MM.1S (cell line): Measurements from ENCODE around the gene UNC5A.

ENCODE experiments used
- DNase-seq: peaks from one replicate; pipeline ENCODE4 v3.0.0-alpha.2; 2015
- H2AFZ ChIP-seq: fragments of 300-600 bp; sonication (generic); 2 replicates; pipeline ENCODE4 v1.6.0; 2016; ENCODE audit warnings: antibody characterized with exemption, low read length
- H3F3A ChIP-seq: fragments of 300-600 bp; sonication (generic); 2 replicates; pipeline ENCODE4 v1.6.1; 2016; ENCODE audit warnings: mild to moderate bottlenecking, antibody characterized with exemption, low read length, moderate library complexity, mixed read lengths; ENCODE audit not compliant: insufficient read depth
- H3K27ac ChIP-seq: fragments of 300-600 bp; sonication (generic); 2 replicates; pipeline ENCODE4 v1.5.1; 2016; ENCODE audit warnings: mild to moderate bottlenecking, low read length
- H3K27me3 ChIP-seq: fragments of 300-600 bp; sonication (generic); replicated peaks from 2 replicates; pipeline ENCODE4 v1.6.0; 2016; ENCODE audit warnings: low read length; ENCODE audit not compliant: insufficient read depth
- H3K36me3 ChIP-seq: fragments of 300-600 bp; sonication (generic); replicated peaks from 2 replicates; pipeline ENCODE4 v1.6.1; 2016; ENCODE audit warnings: mild to moderate bottlenecking, low read length, mixed read lengths; ENCODE audit not compliant: insufficient read depth
- H3K4me1 ChIP-seq: fragments of 300-600 bp; sonication (generic); 2 replicates; pipeline ENCODE4 v1.6.1; 2016; ENCODE audit warnings: low read length, mixed read lengths
- H3K4me2 ChIP-seq: fragments of 300-600 bp; sonication (generic); 2 replicates; pipeline ENCODE4 v1.6.0; 2016; ENCODE audit warnings: low read depth, low read length
- H3K4me3 ChIP-seq: fragments of 300-600 bp; sonication (generic); 2 replicates; pipeline ENCODE4 v1.5.1; 2016; ENCODE audit warnings: low read length, mixed read lengths
- H3K79me2 ChIP-seq: fragments of 300-600 bp; sonication (generic); 2 replicates; pipeline ENCODE4 v1.6.1; 2016; ENCODE audit warnings: mixed run types, low read length, mixed read lengths
- H3K9ac ChIP-seq: fragments of 300-600 bp; sonication (generic); 2 replicates; pipeline ENCODE4 v1.6.1; 2016; ENCODE audit warnings: low read length, mixed read lengths
- H3K9me2 ChIP-seq: fragments of 300-600 bp; sonication (generic); replicated peaks from 2 replicates; pipeline ENCODE4 v1.6.1; 2016; ENCODE audit warnings: mild to moderate bottlenecking, low read length, mixed read lengths; ENCODE audit not compliant: insufficient read depth
- H3K9me3 ChIP-seq: fragments of 300-600 bp; sonication (generic); replicated peaks from 2 replicates; pipeline ENCODE4 v1.6.1; 2016; ENCODE audit warnings: mild to moderate bottlenecking, low read length, mixed read lengths; ENCODE audit not compliant: insufficient read depth
- H4K20me1 ChIP-seq: fragments of 300-600 bp; sonication (generic); 2 replicates; pipeline ENCODE4 v1.6.1; 2016; ENCODE audit warnings: mild to moderate bottlenecking, low read length, moderate library complexity, mixed read lengths; ENCODE audit not compliant: insufficient read depth
- EZH2 ChIP-seq: fragments of 300-600 bp; sonication (generic); optimal IDR thresholded peaks from 2 replicates; pipeline ENCODE3; 2017; ENCODE audit warnings: low read depth, mild to moderate bottlenecking, antibody characterized with exemption, low read length, mixed read lengths
- EZH2phosphoT487 ChIP-seq: fragments of 300-600 bp; sonication (generic); IDR thresholded peaks from 2 replicates; pipeline ENCODE4 v1.6.1; 2018; ENCODE audit warnings: antibody characterized with exemption, low read length
- TF ChIP-seq, protein P1 (sequence below): fragments of 300-600 bp; sonication (generic); IDR thresholded peaks from 2 replicates; pipeline ENCODE4 v1.5.1; 2016; ENCODE audit warnings: antibody characterized with exemption, low read length, mixed read lengths

The UNC5A gene

DNA sequence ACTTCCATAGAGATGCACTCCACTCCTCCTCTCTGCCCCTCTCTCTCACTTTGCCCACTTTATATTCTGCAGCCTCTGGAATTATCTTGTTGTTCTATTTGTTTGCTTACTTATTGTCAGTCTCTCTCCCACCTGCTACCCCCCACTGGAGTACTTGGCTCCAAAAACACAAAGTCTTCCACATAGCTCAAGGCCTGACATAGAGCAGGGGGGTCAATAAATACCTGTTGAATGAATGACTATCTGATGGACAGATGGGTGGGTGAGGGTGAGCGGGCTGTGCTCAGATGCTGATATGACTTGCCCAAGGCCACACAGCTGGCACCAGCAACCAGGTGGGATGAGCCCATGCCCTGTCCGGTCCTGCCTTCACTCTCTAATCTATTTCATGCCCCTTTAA, 13.4 kb upstream of the UNC5A start:
- TF ChIP-seq EZH2phosphoT487 (no peak), EZH2 (no peak)
- TF ChIP-seq, protein P1, sequence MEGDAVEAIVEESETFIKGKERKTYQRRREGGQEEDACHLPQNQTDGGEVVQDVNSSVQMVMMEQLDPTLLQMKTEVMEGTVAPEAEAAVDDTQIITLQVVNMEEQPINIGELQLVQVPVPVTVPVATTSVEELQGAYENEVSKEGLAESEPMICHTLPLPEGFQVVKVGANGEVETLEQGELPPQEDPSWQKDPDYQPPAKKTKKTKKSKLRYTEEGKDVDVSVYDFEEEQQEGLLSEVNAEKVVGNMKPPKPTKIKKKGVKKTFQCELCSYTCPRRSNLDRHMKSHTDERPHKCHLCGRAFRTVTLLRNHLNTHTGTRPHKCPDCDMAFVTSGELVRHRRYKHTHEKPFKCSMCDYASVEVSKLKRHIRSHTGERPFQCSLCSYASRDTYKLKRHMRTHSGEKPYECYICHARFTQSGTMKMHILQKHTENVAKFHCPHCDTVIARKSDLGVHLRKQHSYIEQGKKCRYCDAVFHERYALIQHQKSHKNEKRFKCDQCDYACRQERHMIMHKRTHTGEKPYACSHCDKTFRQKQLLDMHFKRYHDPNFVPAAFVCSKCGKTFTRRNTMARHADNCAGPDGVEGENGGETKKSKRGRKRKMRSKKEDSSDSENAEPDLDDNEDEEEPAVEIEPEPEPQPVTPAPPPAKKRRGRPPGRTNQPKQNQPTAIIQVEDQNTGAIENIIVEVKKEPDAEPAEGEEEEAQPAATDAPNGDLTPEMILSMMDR, result no peak
- no peaks in the 10 kb centered on the region for H4K20me1 ChIP-seq

DNA sequence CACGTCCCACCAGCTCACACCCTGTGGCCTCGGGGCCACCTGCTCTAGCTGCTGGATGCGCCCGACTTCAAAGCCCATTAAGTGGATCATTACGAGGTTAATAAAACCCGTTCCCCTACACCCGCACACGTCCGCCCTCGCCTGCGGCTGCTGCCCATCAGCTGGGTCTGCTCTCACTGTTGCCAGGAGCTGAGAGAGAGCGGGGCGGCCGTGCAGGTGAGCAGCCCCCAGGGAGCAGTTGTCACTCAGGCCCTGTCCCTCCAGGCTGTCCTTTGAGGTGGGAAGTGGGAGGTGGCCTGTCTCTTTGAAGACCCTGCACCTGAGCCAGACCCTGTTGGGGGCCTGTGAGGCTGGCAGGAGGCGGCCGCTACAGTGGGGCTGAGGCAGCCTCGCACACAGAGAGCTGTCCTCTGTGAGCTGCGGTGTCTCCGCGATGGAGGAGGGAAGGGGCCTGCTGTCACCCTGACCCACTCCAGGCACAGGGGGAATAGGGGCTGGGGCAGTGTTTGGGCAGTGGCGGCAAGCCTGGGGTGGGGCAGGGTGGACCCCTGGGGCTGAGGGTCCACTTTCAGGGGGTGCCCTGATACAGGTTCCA, 12.8 kb upstream of the UNC5A start:
- Histone ChIP-seq H3F3A (no peaks in the 10 kb centered on the region), H3K4me2 (no peak overlapping the region), H3K9me2 (no peaks in the 10 kb centered on the region), H3K79me2 (no peaks in the 10 kb centered on the region), H3K4me3 (no peak overlapping the region), H3K36me3 (no peaks in the 10 kb centered on the region), H3K9ac (no peak overlapping the region), H3K27me3 (peaks cover 74% of the 10 kb centered on the region), H3K27ac (no peak overlapping the region), H3K4me1 (no peaks in the 10 kb centered on the region), H4K20me1 (no peaks in the 10 kb centered on the region), H3K9me3 (no peaks in the 10 kb centered on the region), H2AFZ (no peak overlapping the region)
- no peak for DNase-seq
- TF ChIP-seq, protein P1, result no peak
- no peak for TF ChIP-seq EZH2phosphoT487
- TF ChIP-seq EZH2, result no peak

More for the DNA sequence above, 13.4 kb upstream of the UNC5A start:
- no peaks in the 10 kb centered on the region for H3K79me2 ChIP-seq
- DNase-seq, result no peak
- no peak overlapping the region for H3K4me3 ChIP-seq
- no peak overlapping the region for H3K4me2 ChIP-seq
- H2AFZ ChIP-seq, result no peak overlapping the region
- no peaks in the 10 kb centered on the region for H3K9me3 ChIP-seq
- H3K9ac ChIP-seq, result no peak overlapping the region
- no peaks in the 10 kb centered on the region for H3K36me3 ChIP-seq
- H3F3A ChIP-seq, result no peaks in the 10 kb centered on the region
- peaks cover 74% of the 10 kb centered on the region for H3K27me3 ChIP-seq
- no peak overlapping the region for H3K27ac ChIP-seq
- H3K9me2 ChIP-seq, result no peaks in the 10 kb centered on the region
- H3K4me1 ChIP-seq, result no peaks in the 10 kb centered on the region

DNA sequence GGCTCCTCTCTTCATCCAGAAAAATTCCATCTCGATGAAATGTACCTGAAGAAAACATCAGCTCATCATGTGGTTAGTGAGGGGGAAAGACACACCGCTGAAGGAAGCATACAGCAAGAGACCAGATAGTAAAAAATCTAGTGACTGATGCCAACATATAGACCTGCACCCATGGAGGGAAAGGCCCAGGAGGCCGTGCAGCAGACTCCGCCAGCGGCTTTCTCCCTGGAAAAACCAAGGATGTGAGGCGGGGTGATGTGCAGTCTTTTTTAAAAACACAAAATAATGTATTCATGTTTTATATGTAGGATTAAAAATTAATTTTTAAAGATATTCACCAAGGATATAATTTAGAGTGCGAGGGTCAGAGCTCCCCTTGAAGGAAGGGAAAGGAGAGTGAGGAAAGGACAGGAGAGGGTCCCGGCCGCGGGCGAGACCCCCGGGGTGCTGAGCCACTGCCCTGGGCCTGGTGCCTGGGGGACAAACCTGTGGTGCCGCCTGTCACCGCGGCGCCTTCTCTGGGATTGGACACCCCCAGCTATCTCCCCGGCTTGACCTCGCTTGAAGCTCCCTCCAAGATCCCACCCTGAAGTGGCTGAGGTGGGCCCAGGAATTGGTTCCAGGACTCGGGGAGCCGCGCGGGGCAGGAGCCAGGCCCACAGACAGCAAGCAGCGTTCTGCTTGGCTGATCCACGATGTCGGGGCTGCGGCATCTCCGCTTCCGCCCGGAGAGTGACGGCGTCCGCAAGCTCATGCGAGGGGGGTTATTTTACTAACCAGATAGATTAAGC, 12.1 kb upstream of the UNC5A start:
- Histone ChIP-seq H3K9me3 (no peaks in the 10 kb centered on the region), H3K27me3 (peaks cover 73% of the 10 kb centered on the region), H3K79me2 (no peaks in the 10 kb centered on the region), H3F3A (no peaks in the 10 kb centered on the region), H3K4me1 (no peaks in the 10 kb centered on the region), H4K20me1 (no peaks in the 10 kb centered on the region), H3K9me2 (no peaks in the 10 kb centered on the region), H3K4me3 (no peak overlapping the region), H2AFZ (no peak overlapping the region), H3K4me2 (no peak overlapping the region), H3K36me3 (no peaks in the 10 kb centered on the region), H3K9ac (no peak overlapping the region), H3K27ac (no peak overlapping the region)
- no peak for DNase-seq
- TF ChIP-seq EZH2, result no peak
- TF ChIP-seq, protein P1, result no peak
- no peak for TF ChIP-seq EZH2phosphoT487
